HG02943 (cell line): ENCODE measurements around the gene CORO2B.

Experiments used
- ATAC-seq: cut with Tn5 transposase; IDR thresholded peaks from one replicate; pipeline ENCODE4 v1.9.1; 2021; ENCODE audit warnings: mild to moderate bottlenecking, low read depth, moderate library complexity; ENCODE audit not compliant: unreplicated experiment

Gene CORO2B

DNA sequence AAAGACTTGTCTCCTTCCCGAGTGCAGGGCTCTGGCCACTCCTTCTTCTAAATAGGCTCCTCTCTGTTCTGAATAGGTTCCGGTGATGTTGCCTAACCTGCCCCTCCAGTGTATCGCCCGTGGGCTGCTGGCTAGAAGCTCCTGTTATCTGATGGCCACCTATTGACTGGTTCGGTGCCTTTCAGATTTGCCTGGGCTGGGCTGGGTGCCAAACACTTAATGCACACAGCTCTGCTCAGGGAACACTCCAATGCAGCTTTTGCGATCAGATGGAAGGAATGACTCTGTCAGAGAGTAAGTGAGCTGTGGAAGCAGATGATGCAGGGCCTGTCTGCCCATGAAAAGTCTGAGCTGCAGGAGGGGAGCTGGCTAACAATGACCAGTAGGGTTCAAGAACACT is 112.9 kb downstream of the CORO2B start:
- ATAC-seq = no peak

DNA sequence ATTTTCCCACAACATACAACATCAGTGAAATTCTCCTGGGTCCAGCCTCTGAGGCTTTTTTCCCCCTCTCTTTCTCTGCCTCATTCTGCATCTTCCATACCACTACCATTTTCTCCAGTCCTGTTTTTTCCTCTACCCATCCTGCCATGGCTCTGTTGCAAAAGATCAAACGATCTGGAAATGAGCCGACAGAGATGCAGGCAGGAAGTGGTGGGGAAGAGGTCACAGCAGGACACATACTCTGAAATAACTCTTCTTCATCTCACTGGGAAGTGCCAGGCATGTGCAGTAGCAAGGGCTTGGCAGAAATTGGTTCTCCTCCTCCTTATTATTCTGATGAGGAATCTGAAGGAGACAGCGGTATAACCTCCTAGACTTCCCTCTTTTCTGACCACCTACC is 114.3 kb downstream of the CORO2B start:
- no peak for ATAC-seq

DNA sequence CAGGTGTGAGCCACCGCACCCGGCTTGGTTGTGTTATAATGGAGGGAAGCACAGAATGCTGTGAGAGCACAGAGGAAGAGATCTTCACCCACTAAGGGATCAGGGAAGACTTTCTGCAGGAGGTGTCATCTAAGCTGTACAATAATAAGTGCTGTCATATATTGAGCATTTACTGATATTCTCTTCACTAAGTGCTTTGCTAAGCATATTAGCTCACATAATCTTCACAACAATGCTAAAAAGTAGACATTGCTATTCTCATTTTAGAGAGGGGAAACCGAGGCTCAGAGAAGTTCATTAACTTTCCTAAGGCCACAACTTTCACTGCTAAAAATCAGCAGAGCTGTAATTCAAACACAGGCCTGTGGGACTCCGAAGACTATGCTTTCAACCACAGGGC is 115.3 kb downstream of the CORO2B start:
- no peak for ATAC-seq

DNA sequence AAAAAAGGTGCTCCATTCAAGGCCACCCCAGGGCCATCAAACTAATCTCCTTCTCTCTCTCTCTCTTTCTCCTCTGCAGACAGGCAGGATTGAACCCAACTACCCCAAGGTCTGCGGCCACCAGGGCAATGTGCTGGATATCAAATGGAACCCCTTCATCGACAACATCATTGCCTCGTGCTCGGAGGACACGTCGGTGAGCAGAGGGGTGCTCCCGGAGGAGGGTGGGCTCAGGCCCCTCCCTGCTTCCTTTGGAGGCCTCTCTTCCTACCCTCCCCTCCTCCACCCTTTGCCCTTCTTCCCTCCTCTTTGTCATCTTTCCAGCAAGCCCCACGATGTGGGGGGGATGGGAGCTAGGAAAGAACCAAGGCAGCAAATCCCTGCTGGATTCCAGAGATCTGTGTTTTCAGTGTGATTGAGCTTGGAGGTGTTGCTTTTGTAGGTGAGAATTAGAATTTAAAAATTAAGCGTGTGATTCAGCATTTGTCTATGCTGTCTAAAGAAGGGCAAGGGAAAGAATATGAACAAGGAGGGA is 116.3 kb downstream of the CORO2B start:
- no peak for ATAC-seq

DNA sequence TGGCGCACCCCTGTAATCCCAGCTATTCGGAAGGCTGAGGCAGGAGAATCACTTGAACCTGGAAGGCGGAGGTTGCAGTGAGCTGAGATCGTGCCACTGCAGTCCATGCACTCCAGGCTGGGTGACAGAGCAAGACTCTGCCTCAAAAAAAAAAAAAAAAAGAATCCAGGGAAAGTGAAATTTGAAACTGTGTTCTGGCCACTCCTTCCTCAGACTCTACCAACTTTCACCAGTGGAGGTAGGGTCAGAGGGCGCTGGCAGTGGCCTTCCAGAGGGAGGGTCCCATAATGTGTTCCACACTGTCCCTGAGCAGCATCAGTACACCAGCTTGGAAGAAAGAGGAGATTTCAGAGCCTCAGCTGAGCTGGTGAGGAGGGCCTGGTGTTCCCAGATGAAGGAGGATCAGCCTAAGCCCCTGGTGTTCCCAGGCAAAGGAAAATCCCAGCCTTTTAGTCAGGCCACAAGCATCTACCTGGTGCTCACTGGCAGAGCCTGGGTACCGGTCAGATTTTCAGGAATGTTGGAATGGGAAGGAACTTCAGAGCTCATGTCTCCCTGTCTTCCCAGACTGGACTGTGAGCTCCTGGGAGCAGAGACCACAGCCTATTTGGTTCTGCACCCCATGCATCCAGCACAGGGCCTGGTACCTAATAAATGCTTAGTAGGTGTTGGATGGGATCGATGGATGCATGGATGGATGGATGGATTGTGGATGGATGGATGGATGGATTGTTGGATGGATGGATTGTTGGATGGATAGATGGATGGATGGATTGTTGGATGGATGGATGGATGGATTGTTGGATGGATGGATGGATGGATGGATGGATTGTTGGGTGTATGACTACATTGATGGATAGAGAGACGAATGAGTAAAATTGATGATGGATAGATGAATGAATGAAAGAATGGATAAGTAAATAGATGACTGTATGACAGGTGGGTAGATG is 117.9 kb downstream of the CORO2B start:
- ATAC-seq = no peak

DNA sequence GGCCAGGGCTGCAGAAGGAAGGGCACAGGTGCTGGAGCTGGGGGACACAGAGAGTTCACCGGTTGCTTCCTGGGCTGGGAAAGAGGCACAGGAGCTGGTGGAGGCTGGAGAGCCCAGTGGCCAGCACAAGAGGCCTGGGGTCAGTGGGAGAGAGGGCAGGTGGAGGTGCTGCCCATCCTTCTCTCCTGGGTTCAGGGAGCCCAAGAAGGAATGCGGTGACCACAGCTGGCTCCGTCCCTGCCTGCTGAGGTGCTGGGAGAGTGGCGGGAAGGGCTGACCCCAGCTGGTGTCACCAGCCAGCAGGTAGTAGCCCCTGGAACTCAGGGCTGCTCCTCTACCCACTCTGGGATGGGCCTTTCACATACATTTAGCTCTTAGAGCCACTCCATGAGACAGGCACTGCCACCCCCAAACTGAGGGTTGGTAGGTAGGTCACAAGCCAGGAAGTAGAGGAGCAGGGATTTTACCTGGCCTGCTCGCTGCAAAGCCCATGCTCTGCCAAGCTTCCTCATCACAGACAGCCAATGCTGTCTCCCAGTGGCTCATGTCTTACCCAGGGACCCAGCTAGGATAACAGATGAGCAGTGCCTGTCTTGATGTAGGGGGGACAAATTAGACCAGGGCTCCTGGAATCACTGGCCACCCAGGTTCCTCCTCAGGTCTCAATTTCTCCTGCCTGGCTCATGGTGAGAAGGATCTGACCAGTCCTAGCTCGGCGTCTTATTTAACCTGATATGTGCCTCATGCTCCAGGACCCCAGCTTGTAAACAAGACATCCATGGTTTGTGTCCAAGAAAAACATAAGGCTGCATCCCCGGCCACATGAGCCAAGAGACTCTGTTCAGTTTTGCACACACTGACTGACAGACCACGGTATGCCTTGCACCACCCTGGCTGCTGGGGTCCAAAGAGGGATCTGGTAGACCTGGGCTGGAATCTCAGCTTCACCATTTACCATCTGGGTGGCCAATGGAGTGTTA is 119.2 kb downstream of the CORO2B start:
- ATAC-seq = no peak

DNA sequence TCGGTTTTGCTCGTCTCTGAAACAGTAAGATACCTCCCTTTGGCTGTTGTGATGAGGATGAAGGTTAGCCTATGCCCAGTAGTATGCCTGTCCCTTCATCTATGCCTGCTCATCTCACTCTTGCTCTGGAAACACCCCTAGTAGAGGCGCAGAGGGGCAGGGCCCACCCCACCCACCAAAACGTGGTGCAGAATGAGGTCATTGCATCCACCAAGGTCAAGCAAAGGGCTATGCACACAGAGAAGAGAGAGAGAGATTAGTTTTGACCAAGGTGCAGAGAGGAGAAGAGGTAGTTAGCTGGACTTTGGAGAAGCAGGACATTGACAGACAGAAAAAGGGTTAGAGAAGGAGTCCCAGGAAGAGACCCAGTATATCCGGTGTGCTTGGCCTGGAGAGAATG is 119.9 kb downstream of the CORO2B start:
- no peak for ATAC-seq

DNA sequence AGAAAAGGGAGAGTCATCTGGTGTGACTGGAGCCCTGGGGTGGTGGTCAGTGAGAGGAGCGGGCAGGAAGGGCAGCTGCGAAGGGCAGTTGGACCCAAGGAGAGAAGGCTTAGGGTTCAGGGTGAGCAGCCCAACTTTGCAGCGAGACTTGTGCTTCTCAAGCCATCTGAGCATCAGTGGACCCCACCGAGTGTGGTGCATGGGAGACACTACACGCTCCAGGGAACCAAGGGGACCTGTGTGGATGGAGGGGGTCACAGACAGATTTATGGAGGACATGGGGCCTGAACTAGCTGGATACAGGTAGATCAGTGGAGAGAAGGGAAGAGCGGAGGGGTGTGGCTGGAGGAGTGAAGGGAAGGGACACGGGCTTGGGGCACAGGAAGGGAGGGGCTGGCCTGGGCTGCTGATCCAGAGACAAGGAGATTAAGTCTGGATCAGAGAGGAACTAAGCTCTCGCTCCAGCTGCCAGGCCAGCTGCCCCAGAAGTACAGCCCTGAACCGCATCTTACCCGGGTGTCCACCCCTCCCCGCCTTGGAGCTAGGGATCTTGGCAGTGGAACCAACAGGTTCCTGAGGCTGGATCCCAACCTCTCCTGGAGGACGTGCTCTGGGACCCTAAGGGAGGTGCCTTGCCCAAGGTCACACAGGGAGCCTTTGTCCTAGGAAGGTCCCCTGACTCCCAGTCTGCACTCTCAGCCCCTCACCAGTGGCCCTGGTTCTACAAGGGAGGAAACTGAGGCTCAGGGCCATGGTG is 120.5 kb downstream of the CORO2B start:
- ATAC-seq = no peak

DNA sequence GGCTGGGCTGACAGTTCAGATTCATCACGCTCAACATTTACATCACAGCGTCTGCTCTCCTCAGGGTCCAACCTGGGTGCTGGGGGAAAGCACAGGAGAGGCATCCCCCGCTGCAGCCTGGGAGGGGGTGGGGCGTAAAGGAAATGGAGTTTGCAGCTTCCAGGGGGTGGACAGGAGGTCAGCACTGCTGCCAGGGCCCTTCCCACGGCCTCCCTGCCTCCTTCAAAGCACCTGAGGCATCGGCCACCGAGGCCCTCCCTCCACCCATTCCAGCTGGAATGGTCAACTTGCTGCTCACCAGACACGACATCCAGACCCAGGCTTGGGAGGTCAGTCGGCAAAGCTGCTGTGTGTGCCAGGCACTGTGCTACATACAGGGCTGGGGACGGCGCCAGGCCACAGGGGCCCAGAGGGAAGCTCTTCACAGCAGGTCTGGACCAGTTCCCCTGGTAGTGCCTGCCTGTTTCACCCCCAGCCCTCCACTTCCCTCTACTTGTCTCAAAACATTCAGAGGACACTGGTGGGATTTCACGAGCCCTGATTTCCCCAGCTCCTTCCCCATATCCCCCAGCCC is 121.2 kb downstream of the CORO2B start:
- ATAC-seq = no peak

DNA sequence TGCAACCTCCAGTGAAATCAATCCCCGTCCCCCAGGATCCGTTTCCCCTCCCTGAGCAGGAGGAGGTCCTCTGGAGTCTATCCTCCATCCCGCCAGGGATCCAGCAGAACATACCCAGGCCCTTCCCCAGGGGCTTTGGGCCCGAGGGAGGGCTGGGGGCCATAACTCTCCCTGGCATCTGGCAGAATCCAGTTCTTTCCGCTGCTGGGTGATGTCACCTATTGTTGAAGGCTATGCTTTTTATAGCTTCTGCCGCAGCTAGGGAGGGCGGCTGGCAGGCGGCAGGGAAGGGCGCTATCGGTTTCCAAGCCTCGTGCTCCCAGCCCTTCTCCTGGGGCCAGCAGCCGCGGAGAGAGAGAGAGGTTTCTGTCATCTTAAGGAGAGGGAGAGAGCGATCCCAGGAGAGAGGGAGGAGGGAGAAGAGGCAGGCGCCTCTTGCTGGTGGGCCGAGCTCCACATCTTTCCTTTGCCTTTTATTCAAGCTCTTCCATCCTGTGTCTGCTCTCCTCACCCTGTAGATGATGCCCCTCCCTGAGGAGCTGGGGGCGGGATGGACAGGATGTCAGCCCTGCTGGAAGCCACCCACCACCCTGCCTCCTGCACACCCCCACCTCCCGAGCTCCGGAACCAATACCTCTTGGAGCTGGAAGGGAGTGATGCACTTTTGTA is 121.8 kb downstream of the CORO2B start:
- no peak for ATAC-seq

DNA sequence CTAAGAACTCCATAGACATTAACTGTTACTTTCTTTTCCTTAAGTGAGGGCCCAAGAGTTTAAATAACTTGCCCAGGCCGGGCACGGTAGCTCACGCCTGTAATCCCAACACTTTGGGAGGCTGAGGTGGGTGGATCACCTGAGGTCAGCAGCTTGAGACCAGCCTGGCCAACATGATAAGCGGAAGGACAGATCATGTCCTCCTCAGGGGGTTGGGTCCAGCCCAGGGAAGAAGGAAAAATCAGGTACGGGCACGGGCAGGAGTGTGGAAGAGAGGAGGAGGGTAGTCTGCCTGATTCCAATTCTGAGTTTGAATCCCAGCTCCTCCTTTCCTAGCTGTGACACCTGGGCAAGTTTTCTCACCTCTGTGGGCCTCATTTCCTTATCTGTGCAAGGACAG is 123.1 kb downstream of the CORO2B start:
- ATAC-seq = no peak

DNA sequence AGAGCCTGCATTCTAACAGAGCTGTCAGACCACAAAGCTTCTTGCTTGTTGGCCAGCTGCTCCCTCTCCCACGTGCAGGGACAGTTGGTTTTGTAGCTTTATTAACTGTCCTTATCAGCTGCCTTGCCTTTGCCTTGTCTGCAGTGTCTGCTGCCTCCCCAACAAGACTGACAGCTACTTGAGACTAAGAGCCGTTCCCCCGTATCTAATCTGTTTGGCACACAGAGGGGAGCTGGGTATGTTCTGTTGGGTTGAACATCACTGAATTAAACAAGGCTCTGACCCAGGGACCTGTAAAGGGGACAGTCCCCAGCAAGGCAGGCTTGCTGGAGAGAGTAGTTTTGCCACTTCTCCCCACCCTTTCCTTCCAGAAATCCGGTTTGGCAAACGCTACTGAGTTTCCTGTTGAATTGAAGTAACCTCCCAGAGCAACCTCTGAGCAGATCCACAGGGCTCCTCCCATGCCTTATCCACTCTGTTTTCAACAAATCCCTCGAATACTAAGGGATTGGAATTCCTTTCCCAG is 125.8 kb downstream of the CORO2B start:
- ATAC-seq = no peak

DNA sequence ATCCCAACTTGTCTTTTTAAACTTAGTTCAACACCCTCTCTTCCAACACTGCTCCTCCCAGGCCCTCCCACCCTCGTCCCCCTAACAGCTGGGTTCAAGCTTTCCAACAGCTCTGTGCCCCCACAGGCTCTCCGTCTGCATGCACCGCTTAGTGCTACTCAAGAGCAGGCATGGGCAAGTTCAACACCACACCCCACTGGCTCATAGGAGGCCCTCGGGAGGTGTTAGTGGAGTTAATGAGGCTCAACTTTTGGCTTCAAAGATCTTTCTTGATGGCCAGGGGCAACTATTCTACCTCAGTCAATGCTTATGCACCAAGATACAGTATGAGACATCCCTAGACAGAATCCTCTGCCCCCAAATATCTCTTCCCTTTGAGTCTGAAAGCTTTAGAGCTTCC is 127.5 kb downstream of the CORO2B start:
- no peak for ATAC-seq

DNA sequence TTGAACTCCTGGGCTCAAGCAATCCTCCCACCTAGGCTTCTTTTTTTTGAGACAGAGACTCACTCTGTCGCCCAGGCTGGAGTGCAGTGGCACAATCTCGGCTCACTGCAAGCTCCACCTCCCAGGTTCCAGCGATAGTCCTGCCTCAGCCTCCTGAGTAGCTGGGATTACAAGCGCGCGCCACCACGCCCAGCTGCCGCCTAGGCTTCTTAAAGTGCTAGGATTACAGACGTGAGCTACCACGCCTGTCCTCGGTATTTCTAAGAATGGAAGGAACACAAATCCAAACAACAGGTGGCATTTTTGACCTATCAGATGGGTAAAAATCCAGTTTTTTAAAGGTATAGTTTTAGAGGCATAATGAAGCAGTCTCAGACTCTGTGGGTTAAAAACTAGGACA is 128.1 kb downstream of the CORO2B start:
- no peak for ATAC-seq

DNA sequence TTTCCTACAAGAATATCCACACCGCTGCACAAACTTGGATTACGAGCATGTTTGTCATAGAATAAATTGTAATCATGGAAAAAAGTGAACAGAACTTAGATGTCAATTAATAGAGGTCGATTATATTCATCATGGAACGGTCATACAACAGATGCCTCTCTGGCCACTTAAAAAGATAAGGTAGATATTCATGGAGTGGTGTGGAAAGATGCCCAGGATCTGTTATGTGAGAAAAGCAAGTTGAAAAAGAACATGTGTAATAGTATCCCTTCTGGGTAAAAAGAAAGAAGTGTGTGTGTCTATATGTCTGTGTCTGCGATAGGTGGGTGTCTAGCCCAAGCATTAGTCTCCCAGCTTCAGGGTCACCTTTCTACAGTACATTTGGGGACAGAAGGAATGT is 128.6 kb downstream of the CORO2B start:
- ATAC-seq = no peak

DNA sequence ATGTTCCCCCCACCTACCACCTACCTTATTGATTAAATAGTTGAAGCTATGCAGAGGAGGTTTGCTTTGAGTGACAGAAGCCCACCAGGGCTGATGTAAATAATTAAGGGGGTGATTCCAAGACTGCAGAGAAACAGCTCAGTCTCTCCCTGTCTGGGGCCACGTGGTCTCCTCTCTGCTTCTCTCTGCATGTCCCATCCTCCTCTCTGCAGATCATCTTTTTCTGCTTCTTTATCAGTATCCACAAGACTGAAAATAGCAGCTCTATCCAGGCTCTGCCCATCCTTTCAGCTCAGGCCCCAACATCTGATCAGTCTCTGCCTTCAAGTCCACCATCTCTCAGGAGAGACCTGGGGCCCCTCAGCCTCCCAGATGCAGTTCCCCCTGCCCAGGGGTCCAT is 131.1 kb downstream of the CORO2B start:
- no peak for ATAC-seq

DNA sequence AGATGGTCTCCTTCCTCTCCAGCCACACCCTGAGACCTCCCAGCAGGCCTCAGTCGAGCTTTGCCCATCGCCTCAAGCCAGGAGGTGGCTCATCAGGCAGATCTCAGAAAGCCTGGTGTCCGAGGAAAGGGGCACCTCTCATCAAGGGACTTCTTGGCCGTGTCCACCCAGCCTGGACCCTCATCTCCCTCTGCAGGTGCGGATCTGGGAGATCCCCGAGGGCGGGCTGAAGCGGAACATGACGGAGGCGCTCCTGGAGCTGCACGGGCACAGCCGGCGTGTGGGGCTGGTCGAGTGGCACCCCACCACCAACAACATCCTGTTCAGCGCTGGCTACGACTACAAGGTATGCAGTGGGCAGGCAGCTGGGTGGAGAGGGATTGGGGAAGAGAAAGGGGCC is 131.7 kb downstream of the CORO2B start:
- ATAC-seq = no peak

DNA sequence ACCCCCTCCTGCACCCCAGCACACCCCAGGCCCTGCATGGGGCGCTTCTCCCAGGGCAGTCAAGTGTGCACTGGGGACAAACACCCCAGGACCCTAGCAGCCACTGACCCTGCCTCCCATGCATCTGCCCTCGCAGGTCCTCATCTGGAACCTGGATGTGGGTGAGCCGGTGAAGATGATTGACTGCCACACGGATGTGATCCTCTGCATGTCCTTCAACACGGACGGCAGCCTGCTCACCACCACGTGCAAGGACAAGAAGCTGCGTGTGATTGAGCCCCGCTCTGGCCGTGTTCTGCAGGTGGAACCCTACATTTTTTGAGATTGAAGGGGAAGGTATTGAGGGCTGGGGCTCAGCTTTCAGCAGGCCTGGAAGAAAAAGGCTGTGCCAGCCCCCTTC is 132.6 kb downstream of the CORO2B start:
- no peak for ATAC-seq

DNA sequence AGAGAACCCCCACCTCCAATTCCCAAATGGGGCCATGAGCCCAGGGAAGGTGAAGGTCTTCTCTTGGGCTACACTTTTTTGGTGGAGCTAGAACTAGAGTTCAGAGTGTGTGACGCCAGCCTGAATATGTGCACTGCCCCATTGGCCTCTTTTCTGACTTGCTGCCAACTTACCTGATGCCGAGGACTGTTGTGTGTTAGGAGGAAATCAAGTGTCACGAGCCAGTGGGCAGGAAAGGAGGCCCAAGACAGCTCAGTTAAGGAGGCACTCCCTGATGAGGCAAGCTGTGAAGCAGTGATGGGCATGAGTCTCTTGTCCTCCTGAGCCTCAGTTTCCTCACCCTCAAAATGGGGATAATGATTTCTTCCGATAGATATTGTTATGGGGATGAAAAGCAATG is 134.1 kb downstream of the CORO2B start:
- no peak for ATAC-seq
